K562 (cell line): ENCODE measurements around the gene C22orf31. TPM values are rescaled to one million over a fixed set of nuclear protein-coding genes. Genes with fewer than 3 reads are reported as not detected.

ENCODE experiments used
- ATAC-seq: fragments of 200-7000 bp; cut with Tn5 transposase; 3 replicates; pipeline ENCODE4 v1.9.1; 2020; ENCODE audit warnings: moderate library complexity
- BruUV-seq: library from RNA; stranded (reverse); fragments of 400-500 nt; replicated peaks from 2 replicates; lab custom pipeline; 2021; lab: Mats Ljungman, UMichigan
- CTCF ChIA-PET: fragments of 300-600 bp; formaldehyde crosslinking; extraction: SDS; loops from one replicate; lab custom pipeline; 2021; ENCODE audit warnings: low intra/inter-chr PET ratio; lab: Yijun Ruan, JAX
- POLR2A ChIA-PET: fragments of 300-600, 350-650 bp; sonication (Branson Sonifier 250); formaldehyde crosslinking; extraction: SDS; loops from one replicate; lab custom pipeline; 2021; ENCODE audit warnings: antibody characterized with exemption, inconsistent platforms; lab: Yijun Ruan, JAX
- DNase-seq, 4 experiments: peaks; one replicate each; pipeline versions ENCODE4 v3.0.0 to v3.0.0-alpha.2; 2011 to 2018; ENCODE audit warnings: low spot score in 3 of 4, mixed read lengths in 3 of 4; ENCODE audit errors: extremely low read depth in 1 of 4
- FAIRE-seq: peaks from 2 replicates; lab custom pipeline; 2011; peaks lifted over from hg19 to GRCh38; lab: Jason Lieb, UNC
- H2AFZ ChIP-seq: 2 replicates; pipeline ENCODE4 v1.6.0; 2011; ENCODE audit warnings: low read depth, low read length, control low read depth, inconsistent platforms
- H3K27ac ChIP-seq: fragments of 200-600 bp; 3 replicates; pipeline ENCODE4 v1.8.0; 2011; ENCODE audit warnings: low read depth, mild to moderate bottlenecking, control low read depth, inconsistent platforms, low read length, moderate library complexity, mixed read lengths; ENCODE audit errors: extremely low read depth
- H3K27me3 ChIP-seq, 2 experiments: fragments of 300-600 bp in 1 of 2; 2 replicates in 1 of 2; 3 replicates in 1 of 2; pipeline versions ENCODE4 v1.6.0 to v1.8.0; 2011; ENCODE audit warnings: inconsistent platforms in 2 of 2, low read length in 2 of 2, mild to moderate bottlenecking in 1 of 2, mixed read lengths in 1 of 2, moderate library complexity in 1 of 2; ENCODE audit not compliant: control insufficient read depth in 2 of 2, insufficient read depth in 2 of 2
- H3K36me3 ChIP-seq: fragments of 300-600 bp; 3 replicates; pipeline ENCODE4 v1.8.0; 2011; ENCODE audit warnings: mild to moderate bottlenecking, low read length, inconsistent platforms; ENCODE audit not compliant: control insufficient read depth, insufficient read depth
- H3K4me1 ChIP-seq, 2 experiments: fragments of 200-600 bp in 1 of 2; replicated peaks in 1 of 2; 2 replicates in 1 of 2; 3 replicates in 1 of 2; pipeline versions ENCODE4 v1.5.1 to v1.8.0; 2011; ENCODE audit warnings: inconsistent platforms in 2 of 2, low read length in 2 of 2, mild to moderate bottlenecking in 1 of 2, mixed read lengths in 1 of 2, moderate library complexity in 1 of 2; ENCODE audit not compliant: control insufficient read depth in 2 of 2, insufficient read depth in 2 of 2
- H3K4me2 ChIP-seq: 2 replicates; pipeline ENCODE4 v1.6.1; 2011; ENCODE audit warnings: low read length, control low read depth, inconsistent platforms, mixed read lengths; ENCODE audit not compliant: insufficient read depth
- H3K4me3 ChIP-seq: fragments of 200-600 bp; sonication (generic), shearing (Covaris generic); 2 replicates; pipeline ENCODE4 v1.5.1; 2016; ENCODE audit warnings: control low read depth, inconsistent platforms
- H3K79me2 ChIP-seq: fragments of 200-600 bp; 3 replicates; pipeline ENCODE4 v1.8.0; 2011; ENCODE audit warnings: low read length, inconsistent platforms; ENCODE audit not compliant: control insufficient read depth, insufficient read depth
- H3K9ac ChIP-seq, 2 experiments: 2 replicates each; pipeline versions ENCODE4 v1.6.0 to v1.6.1; 2011; ENCODE audit warnings: low read depth in 2 of 2, low read length in 2 of 2, control low read depth in 1 of 2, inconsistent platforms in 1 of 2, mild to moderate bottlenecking in 1 of 2, mixed read lengths in 1 of 2; ENCODE audit not compliant: insufficient read depth in 1 of 2
- H3K9me1 ChIP-seq: one replicate; pipeline ENCODE4 v1.6.0; 2011; ENCODE audit warnings: inconsistent platforms, mild to moderate bottlenecking, low read length, moderate library complexity; ENCODE audit not compliant: control insufficient read depth, insufficient read depth
- H3K9me3 ChIP-seq: replicated peaks from 2 replicates; pipeline ENCODE4 v1.5.1; 2011; ENCODE audit warnings: low read depth, low read length, inconsistent platforms; ENCODE audit not compliant: control insufficient read depth, insufficient read depth
- H4K20me1 ChIP-seq: replicated peaks from 2 replicates; pipeline ENCODE4 v1.6.1; 2011; ENCODE audit warnings: low read length, inconsistent platforms, mixed read lengths; ENCODE audit not compliant: control insufficient read depth, insufficient read depth
- BDP1 ChIP-seq: IDR thresholded peaks from 3 replicates; pipeline ENCODE4 v1.6.1; 2011; ENCODE audit not compliant: insufficient read length, insufficient read depth
- DNMT1 ChIP-seq: fragments of 450-650 bp; IDR thresholded peaks from 2 replicates; pipeline ENCODE4 v1.6.1; 2016; ENCODE audit warnings: antibody characterized with exemption, mild to moderate bottlenecking
- ETV5 ChIP-seq: sonication (generic); formaldehyde crosslinking; IDR thresholded peaks from 2 replicates; pipeline ENCODE4 v1.4.0; 2020; ENCODE audit warnings: low read depth, mild to moderate bottlenecking, missing genetic modification reagents
- HDAC8 ChIP-seq: fragments of 450-650 bp; IDR thresholded peaks from 2 replicates; pipeline ENCODE4 v1.6.1; 2016; ENCODE audit warnings: mild to moderate bottlenecking, missing genetic modification characterization, moderate library complexity, missing compliant biosample characterization
- HSF4 ChIP-seq: fragments of 250-450 bp; sonication (Bioruptor Pico); IDR thresholded peaks from 2 replicates; pipeline ENCODE4 v2.1.2; 2022; ENCODE audit warnings: mild to moderate bottlenecking, moderate library complexity, borderline replicate concordance
- IRF1 ChIP-seq: sonication (generic); formaldehyde crosslinking; IDR thresholded peaks from 2 replicates; pipeline ENCODE4 v1.8.0; 2022; ENCODE audit warnings: missing genetic modification reagents, mild to moderate bottlenecking, borderline replicate concordance
- KAT7 ChIP-seq: sonication (generic); formaldehyde crosslinking; IDR thresholded peaks from 2 replicates; pipeline ENCODE4 v1.8.0; 2022; ENCODE audit warnings: missing genetic modification reagents, mild to moderate bottlenecking, borderline replicate concordance
- MCM2 ChIP-seq: fragments of 450-650 bp; IDR thresholded peaks from 2 replicates; pipeline ENCODE4 v1.6.1; 2017; ENCODE audit warnings: low read depth, mild to moderate bottlenecking
- MNT ChIP-seq, 2 experiments: fragments of 450-650 bp; conservative IDR thresholded peaks; 2 replicates each; pipeline ENCODE4 v1.6.1; 2017; ENCODE audit warnings: mild to moderate bottlenecking in 2 of 2, moderate library complexity in 2 of 2
- SRSF9 ChIP-seq: fragments of 200-400 bp; formaldehyde crosslinking; IDR thresholded peaks from 2 replicates; pipeline ENCODE4 v1.6.1; 2017; ENCODE audit warnings: low read depth, low read length, borderline replicate concordance
- ZBTB34 ChIP-seq: fragments of 250-450 bp; sonication (Bioruptor Pico); IDR thresholded peaks from 2 replicates; pipeline ENCODE4 v1.8.0; 2021; ENCODE audit warnings: mild to moderate bottlenecking, moderate library complexity
- WGBS: fragments of 100-300 bp; shearing (Covaris generic); methylation state at CpG from one replicate; pipeline ENCODE4 v1.1.6; 2016; ENCODE audit warnings: low coverage, mixed read lengths; ENCODE audit not compliant: insufficient coverage; ENCODE audit errors: missing lambda C conversion rate; 5-methylcytosine and 5-hydroxymethylcytosine counted together
- in situ Hi-C: fragments of 300-500 bp; cut with MboI; formaldehyde crosslinking; loops from 4 replicates; pipeline ENCODE4 v1.15.0; 2018; ENCODE audit warnings: inconsistent platforms, mixed read lengths
- intact Hi-C: fragments of 100-400 bp; cut with micrococcal nuclease; formaldehyde crosslinking; loops from 2 replicates; pipeline ENCODE4 v1.14.2; 2022
- polyA plus RNA-seq, 8 experiments: library from polyadenylated mRNA; depleted of rRNA in 4 of 8; stranded (reverse) in 5 of 8; unstranded in 3 of 8; fragments of >200 nt; fragmentation: Nextera tagmentation in 2 of 8; fragmentation: Illumina TruSeq in 1 of 8; extraction: Ambion mirVana in 2 of 8; extraction: Trizol in 1 of 8; gene quantifications; 2 replicates each; pipeline versions ENCODE4 v1.2.1 to v1.2.3, GENCODE V29; 2011 to 2014; ENCODE audit warnings: inconsistent platforms in 1 of 8, missing spikeins in 1 of 8
- total RNA-seq, 7 experiments: library from RNA; depleted of rRNA in 6 of 7; stranded (reverse); fragments of >200 nt in 6 of 7; fragmentation: Illumina TruSeq in 2 of 7; extraction: Trizol in 2 of 7; gene quantifications; 2 replicates each; pipeline versions ENCODE4 v1.2.1 to v1.2.3, GENCODE V29; 2011 to 2021; ENCODE audit warnings: low replicate concordance in 1 of 7

Gene C22orf31
- total and polyA plus RNA-seq, 9 of the 15 experiments (the other 6 are each of a cell fraction or from before 2014, with no cell fraction given), result not detected

GRCh38 chr22:29093030-29093429 lies 31.4 kb upstream of the C22orf31 start:
- Histone ChIP-seq H3K9ac (no peak overlapping the region), H2AFZ (no peak overlapping the region), H3K4me3 (no peak overlapping the region), H3K4me2 (no peak overlapping the region), H3K4me1 (peaks cover 11 to 28% of the 10 kb centered on the region in 2 experiments; a peak in 4 of 5 replicates), H3K79me2 (no peaks in the 10 kb centered on the region), H3K36me3 (no peaks in the 10 kb centered on the region), H3K27ac (no peak overlapping the region), H3K27me3 (no peaks in the 10 kb centered on the region), H4K20me1 (no peaks in the 10 kb centered on the region), H3K9me3 (no peaks in the 10 kb centered on the region), H3K9me1 (no peaks in the 10 kb centered on the region)
- WGBS, result 54% methylated on average over 1 of the region's 1 CpG
- CTCF ChIA-PET, result no interaction called here
- FAIRE-seq, result no peak
- TF ChIP-seq SRSF9 (no peak), ZBTB34 (CRISPR knock-in tag) (no peak), KAT7 (CRISPR knock-in tag) (no peak), HDAC8 (no peak), ETV5 (CRISPR knock-in tag) (no peak), MCM2 (no peak), DNMT1 (no peak), IRF1 (no peak), BDP1 (no peak), HSF4 (CRISPR knock-in tag) (no peak), MNT (conservative IDR thresholded peaks at IDR 0.05) (no peak)
- ATAC-seq, result no peak
- in situ Hi-C loops, result no loop called here
- intact Hi-C loops, result no loop called here
- DNase-seq, result no peak
- BruUV-seq, result no TSS peak
- POLR2A ChIA-PET, result interaction anchor here (1.1 kb wide), 1 partner anchor 10 kb away, joined by 3 read pairs; no protein-coding TSS in a partner anchor
